Embryonic facial prominence (tissue), 1 donor: ENCODE measurements around the gene KPNA3.
"Not testable (repeated sequence)": the region's sequence is repeated elsewhere in the genome, so short reads cannot be mapped to it uniquely, and the experiment has no call there.

Experiments used
- DNase-seq: peaks from one replicate; pipeline ENCODE4 v3.0.0-alpha.2; 2016; ENCODE audit errors: extremely low spot score

The KPNA3 gene

GRCh38 chr13:49749848-49750247, 42.6 kb downstream of the KPNA3 start:
- DNase-seq: no peak

- DNase-seq: no peak
Observed at GRCh38 chr13:49746111-49746510, 46.4 kb downstream of the KPNA3 start.

- DNase-seq: no peak
Observed at GRCh38 chr13:49740870-49741269, 51.6 kb downstream of the KPNA3 start.

- no peak for DNase-seq
Observed at GRCh38 chr13:49739498-49740187, 52.8 kb downstream of the KPNA3 start.

GRCh38 chr13:49733181-49733951, 59.1 kb downstream of the KPNA3 start:
- no peak for DNase-seq

- no peak for DNase-seq
Observed at GRCh38 chr13:49731766-49732165, 60.7 kb downstream of the KPNA3 start.

- DNase-seq: no peak
Observed at GRCh38 chr13:49716615-49717014, 75.9 kb downstream of the KPNA3 start.

- DNase-seq: no peak
Observed at GRCh38 chr13:49714757-49715156, 77.7 kb downstream of the KPNA3 start.

- no peak for DNase-seq
Observed at GRCh38 chr13:49711218-49711863, 81.1 kb downstream of the KPNA3 start.

GRCh38 chr13:49704264-49704663, 88.2 kb downstream of the KPNA3 start:
- DNase-seq: not testable (repeated sequence)

- no peak for DNase-seq
Observed at GRCh38 chr13:49701491-49701890, 91.0 kb downstream of the KPNA3 start.

- no peak for DNase-seq
Observed at GRCh38 chr13:49697468-49697867, 95.0 kb downstream of the KPNA3 start.

GRCh38 chr13:49694446-49694845, 98.0 kb downstream of the KPNA3 start:
- no peak for DNase-seq

- DNase-seq: no peak
Observed at GRCh38 chr13:49693877-49694276, 98.6 kb downstream of the KPNA3 start.

GRCh38 chr13:49693191-49693733, 99.2 kb downstream of the KPNA3 start:
- DNase-seq: no peak

GRCh38 chr13:49690995-49691784, 101.3 kb downstream of the KPNA3 start, which contains the start of gene EBPL:
EBPL (minus strand) TSS chr13:49691486; CDS start chr13:49691424, 62 bp downstream.
- DNase-seq: peak; percentile 80

- no peak for DNase-seq
Observed at GRCh38 chr13:49690133-49690994, 102.1 kb downstream of the KPNA3 start.

- DNase-seq: no peak
Observed at GRCh38 chr13:49683489-49683888, 109.0 kb downstream of the KPNA3 start.

GRCh38 chr13:49681842-49682435, 110.5 kb downstream of the KPNA3 start:
- no peak for DNase-seq

- no peak for DNase-seq
Observed at GRCh38 chr13:49679246-49679645, 113.2 kb downstream of the KPNA3 start.
